Adrenal gland (tissue), 5 donors: ENCODE results near the gene FTSJ1.

Experiments
- POLR2A ChIP-seq, 2 donors: fragments of 450-650 bp; IDR thresholded peaks; one replicate each; pipeline ENCODE4 v1.6.1; 2017; ENCODE audit warnings: antibody characterized with exemption in 2 of 2, mild to moderate bottlenecking in 2 of 2, moderate library complexity in 1 of 2
- TF ChIP-seq, protein P1 (sequence below), 6 experiments: fragments of 450-650 bp in 4 of 6; fragments of 200-600 bp in 2 of 6; sonication (generic) in 1 of 6; IDR thresholded peaks; 1 replicate in 5 of 6; 2 replicates in 1 of 6; pipeline versions ENCODE4 v1.5.1 to v1.8.0; 2016 to 2021; ENCODE audit warnings: antibody characterized with exemption in 6 of 6, mild to moderate bottlenecking in 2 of 6, moderate library complexity in 1 of 6
- donor health status: DM: no; HTN: no; CAD: no.

- TF ChIP-seq, protein P1, sequence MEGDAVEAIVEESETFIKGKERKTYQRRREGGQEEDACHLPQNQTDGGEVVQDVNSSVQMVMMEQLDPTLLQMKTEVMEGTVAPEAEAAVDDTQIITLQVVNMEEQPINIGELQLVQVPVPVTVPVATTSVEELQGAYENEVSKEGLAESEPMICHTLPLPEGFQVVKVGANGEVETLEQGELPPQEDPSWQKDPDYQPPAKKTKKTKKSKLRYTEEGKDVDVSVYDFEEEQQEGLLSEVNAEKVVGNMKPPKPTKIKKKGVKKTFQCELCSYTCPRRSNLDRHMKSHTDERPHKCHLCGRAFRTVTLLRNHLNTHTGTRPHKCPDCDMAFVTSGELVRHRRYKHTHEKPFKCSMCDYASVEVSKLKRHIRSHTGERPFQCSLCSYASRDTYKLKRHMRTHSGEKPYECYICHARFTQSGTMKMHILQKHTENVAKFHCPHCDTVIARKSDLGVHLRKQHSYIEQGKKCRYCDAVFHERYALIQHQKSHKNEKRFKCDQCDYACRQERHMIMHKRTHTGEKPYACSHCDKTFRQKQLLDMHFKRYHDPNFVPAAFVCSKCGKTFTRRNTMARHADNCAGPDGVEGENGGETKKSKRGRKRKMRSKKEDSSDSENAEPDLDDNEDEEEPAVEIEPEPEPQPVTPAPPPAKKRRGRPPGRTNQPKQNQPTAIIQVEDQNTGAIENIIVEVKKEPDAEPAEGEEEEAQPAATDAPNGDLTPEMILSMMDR (IDR thresholded peaks at IDR 0.05): no peak
- no peak for TF ChIP-seq POLR2A (IDR thresholded peaks at IDR 0.05)
These were observed 39.0 kb downstream of the FTSJ1 start for GRCh38 chrX:48514868-48515460.
